HFFc6 (cell line): ENCODE measurements around the gene FHIT. TPM values are rescaled to one million over a fixed set of nuclear protein-coding genes. Genes with fewer than 3 reads are reported as not detected.

Experiments used
- DNase-seq: peaks from one replicate; pipeline ENCODE4 v3.0.0-alpha.2; 2018
- H3K27ac Mint-ChIP-seq: 2 replicates; pipeline ENCODE4 v1.8.0; 2020; ENCODE audit warnings: mild to moderate bottlenecking, mixed read lengths
- H3K27me3 Mint-ChIP-seq: 2 replicates; pipeline ENCODE4 v1.8.0; 2021; ENCODE audit warnings: mild to moderate bottlenecking, moderate library complexity, mixed read lengths; ENCODE audit not compliant: insufficient read depth
- H3K36me3 Mint-ChIP-seq: 2 replicates; pipeline ENCODE4 v1.8.0; 2021; ENCODE audit warnings: low read depth, mixed read lengths
- H3K4me1 Mint-ChIP-seq: 2 replicates; pipeline ENCODE4 v1.8.0; 2020; ENCODE audit warnings: low read depth, mixed read lengths
- H3K4me3 Mint-ChIP-seq: 2 replicates; pipeline ENCODE4 v1.8.0; 2020; ENCODE audit warnings: mild to moderate bottlenecking, moderate library complexity, mixed read lengths
- H3K9me3 Mint-ChIP-seq: 2 replicates; pipeline ENCODE4 v1.8.0; 2020; ENCODE audit warnings: mild to moderate bottlenecking, mixed read lengths
- total RNA-seq, 6 experiments: library from RNA; stranded (reverse); fragmentation: NEBNext Ultra II Directional; extraction: Animal tissue kit (Norgen Biotek cat#: 25700); gene quantifications; 2 replicates in 1 of 6; 3 replicates in 5 of 6; pipeline ENCODE4 v1.2.3, GENCODE V29; 2021
- TF ChIP-seq, protein P1 (sequence below): fragments of 200-600 bp; sonication (generic); IDR thresholded peaks from 2 replicates; pipeline ENCODE4 v1.5.0; 2021; ENCODE audit warnings: antibody characterized with exemption, mild to moderate bottlenecking

The FHIT gene
- total RNA-seq, 6 experiments from 2014 or later: 0.33 to 0.38 TPM; not detected in 4

DNA sequence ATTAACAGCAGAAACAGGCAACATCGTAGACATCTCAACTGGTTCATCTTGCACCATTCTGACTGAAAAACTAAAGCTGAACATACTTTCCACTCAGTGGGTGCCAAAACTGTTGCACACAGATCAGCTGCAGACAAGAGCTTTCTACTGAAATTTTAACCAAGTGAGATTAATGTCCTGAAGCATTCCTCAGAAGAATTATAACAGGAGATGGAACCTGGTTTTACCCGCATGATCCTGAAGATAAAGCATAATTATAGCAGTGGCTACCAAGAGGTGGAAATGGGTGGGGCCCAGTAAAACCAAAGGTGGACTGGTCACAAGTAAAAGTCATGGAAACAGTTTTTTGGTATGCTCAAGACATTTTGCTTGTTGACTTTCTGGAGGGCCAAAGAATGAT lies 858.8 kb downstream of the FHIT start:
- no peaks in the 10 kb centered on the region for H3K4me1 Mint-ChIP-seq
- DNase-seq: no peak

DNA sequence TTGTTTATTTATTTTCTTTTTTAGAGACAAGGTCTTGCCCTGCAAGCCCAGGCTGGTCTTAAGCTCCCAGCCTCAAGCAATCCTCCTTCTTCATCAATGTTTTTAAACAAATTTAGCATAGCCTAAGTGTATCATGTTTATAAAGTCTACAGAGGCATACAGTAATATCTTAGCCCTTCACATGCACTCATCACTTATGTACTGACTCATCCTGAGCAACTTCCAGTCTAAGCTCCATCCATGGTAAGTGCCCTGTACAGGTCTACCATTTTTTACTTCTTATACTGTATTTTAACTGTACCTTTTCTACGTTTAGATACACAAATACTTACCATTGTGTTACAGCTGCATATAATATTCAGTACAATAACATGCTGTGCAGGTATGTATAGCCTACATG lies 860.0 kb downstream of the FHIT start:
- H3K4me1 Mint-ChIP-seq: no peaks in the 10 kb centered on the region
- H3K4me3 Mint-ChIP-seq: no peak overlapping the region
- H3K9me3 Mint-ChIP-seq: peaks cover 18% of the 10 kb centered on the region
- H3K27me3 Mint-ChIP-seq: no peaks in the 10 kb centered on the region; the same call in 1 of the 2 replicates
- H3K27ac Mint-ChIP-seq: no peak overlapping the region
- DNase-seq: no peak
- TF ChIP-seq, protein P1, sequence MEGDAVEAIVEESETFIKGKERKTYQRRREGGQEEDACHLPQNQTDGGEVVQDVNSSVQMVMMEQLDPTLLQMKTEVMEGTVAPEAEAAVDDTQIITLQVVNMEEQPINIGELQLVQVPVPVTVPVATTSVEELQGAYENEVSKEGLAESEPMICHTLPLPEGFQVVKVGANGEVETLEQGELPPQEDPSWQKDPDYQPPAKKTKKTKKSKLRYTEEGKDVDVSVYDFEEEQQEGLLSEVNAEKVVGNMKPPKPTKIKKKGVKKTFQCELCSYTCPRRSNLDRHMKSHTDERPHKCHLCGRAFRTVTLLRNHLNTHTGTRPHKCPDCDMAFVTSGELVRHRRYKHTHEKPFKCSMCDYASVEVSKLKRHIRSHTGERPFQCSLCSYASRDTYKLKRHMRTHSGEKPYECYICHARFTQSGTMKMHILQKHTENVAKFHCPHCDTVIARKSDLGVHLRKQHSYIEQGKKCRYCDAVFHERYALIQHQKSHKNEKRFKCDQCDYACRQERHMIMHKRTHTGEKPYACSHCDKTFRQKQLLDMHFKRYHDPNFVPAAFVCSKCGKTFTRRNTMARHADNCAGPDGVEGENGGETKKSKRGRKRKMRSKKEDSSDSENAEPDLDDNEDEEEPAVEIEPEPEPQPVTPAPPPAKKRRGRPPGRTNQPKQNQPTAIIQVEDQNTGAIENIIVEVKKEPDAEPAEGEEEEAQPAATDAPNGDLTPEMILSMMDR: no peak
- H3K36me3 Mint-ChIP-seq: no peaks in the 10 kb centered on the region

More for the DNA sequence above, 858.8 kb downstream of the FHIT start:
- H3K4me3 Mint-ChIP-seq: no peak overlapping the region
- TF ChIP-seq, protein P1: no peak
- H3K27me3 Mint-ChIP-seq: no peaks in the 10 kb centered on the region; the same call in 1 of the 2 replicates
- no peaks in the 10 kb centered on the region for H3K36me3 Mint-ChIP-seq
- H3K9me3 Mint-ChIP-seq: peaks cover 18% of the 10 kb centered on the region
- H3K27ac Mint-ChIP-seq: no peak overlapping the region

DNA sequence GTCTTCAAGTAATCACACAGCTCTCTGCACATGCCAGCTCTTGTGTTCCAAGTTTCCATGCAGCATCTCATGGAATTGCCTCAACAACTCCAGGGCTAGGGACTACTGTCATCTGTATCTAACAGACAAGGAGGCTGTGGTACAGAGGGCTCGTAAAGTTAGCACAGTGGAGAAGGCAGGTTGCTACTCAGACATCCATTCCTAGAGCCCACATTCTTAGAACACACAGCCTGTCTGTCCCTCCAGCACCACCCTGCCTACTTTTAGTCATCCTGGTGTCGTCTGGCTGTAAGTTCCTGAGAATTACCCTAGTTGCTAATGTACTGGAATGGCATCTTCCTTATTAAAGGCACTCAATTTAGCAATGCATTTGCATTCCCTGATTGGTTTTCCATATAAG lies 862.5 kb downstream of the FHIT start:
- no peak overlapping the region for H3K27ac Mint-ChIP-seq
- H3K4me1 Mint-ChIP-seq: no peaks in the 10 kb centered on the region
- no peak overlapping the region for H3K4me3 Mint-ChIP-seq
- DNase-seq: no peak
- TF ChIP-seq, protein P1: no peak
- H3K36me3 Mint-ChIP-seq: no peaks in the 10 kb centered on the region
- peaks cover 24% of the 10 kb centered on the region for H3K9me3 Mint-ChIP-seq
- H3K27me3 Mint-ChIP-seq: no peaks in the 10 kb centered on the region

DNA sequence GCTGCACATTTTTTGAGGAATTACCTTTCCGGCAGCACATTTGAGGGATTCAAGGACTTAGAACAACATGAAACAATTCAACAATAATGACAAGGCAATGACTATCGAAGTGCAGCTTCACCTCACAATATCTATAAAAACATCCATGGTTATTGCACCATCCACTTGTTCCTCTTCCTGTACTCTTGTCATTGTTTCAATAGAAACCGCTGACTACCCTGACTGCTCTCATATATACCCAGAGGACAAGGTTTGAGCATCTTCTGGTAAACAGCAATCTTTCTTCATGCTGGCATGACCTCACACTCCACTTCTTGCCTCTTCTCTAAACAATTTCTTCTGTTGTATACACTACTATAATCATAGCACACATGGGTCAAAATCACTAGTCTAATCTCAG lies 864.9 kb downstream of the FHIT start:
- Mint-ChIP-seq H3K27me3 (no peaks in the 10 kb centered on the region), H3K36me3 (no peaks in the 10 kb centered on the region), H3K4me1 (no peaks in the 10 kb centered on the region), H3K4me3 (no peak overlapping the region), H3K27ac (no peak overlapping the region), H3K9me3 (peaks cover 28% of the 10 kb centered on the region)
- TF ChIP-seq, protein P1: no peak
- DNase-seq: no peak

DNA sequence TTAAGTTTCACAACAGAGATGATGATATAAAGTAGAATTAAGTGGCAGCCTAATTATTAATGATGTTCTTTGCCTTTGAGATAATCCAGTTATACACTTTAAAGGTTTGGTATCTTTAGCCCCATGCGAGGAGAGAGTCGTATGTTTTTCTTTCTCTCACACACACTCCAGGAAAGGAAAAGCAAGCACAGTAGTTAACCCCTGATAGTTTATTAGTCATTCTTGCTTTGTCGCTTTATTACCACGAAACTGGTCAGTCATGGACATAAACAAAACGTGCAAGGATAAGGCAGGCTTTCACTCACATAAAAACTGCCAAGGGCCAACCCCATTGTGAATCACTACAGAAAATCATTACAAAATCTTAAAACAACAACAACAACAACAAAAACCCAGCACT lies 866.9 kb downstream of the FHIT start:
- Mint-ChIP-seq H3K27ac (no peak overlapping the region), H3K4me1 (no peaks in the 10 kb centered on the region), H3K36me3 (no peaks in the 10 kb centered on the region), H3K9me3 (peaks cover 23% of the 10 kb centered on the region), H3K4me3 (no peak overlapping the region), H3K27me3 (no peaks in the 10 kb centered on the region)
- TF ChIP-seq, protein P1: no peak
- no peak for DNase-seq

DNA sequence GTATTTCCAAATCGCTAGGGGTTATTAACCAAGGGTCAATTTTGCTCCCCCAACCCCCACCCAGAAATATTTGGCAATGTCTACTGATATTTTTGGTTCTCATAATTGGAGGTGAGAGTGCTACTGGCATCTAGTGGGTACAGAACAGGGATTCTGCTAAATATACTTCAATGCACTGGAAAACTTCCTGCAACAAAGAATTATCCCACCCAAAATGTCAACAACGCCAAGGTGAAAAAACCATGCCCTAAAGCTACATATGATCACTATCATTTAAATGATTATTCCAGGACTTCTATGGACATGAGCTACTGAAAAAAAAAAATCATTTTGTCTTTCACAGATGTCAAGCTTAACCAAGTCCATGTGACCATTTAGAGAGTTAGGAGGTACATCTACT lies 867.9 kb downstream of the FHIT start:
- no peak overlapping the region for H3K4me3 Mint-ChIP-seq
- peaks cover 23% of the 10 kb centered on the region for H3K9me3 Mint-ChIP-seq
- no peak overlapping the region for H3K27ac Mint-ChIP-seq
- TF ChIP-seq, protein P1: no peak
- DNase-seq: no peak
- H3K4me1 Mint-ChIP-seq: no peaks in the 10 kb centered on the region
- no peaks in the 10 kb centered on the region for H3K27me3 Mint-ChIP-seq
- H3K36me3 Mint-ChIP-seq: no peaks in the 10 kb centered on the region
